ENCODE results near the gene CDK2.

GRCh38 chr12:56021889-56022497, 55.4 kb downstream of the CDK2 start:
- TF ChIP-seq GATA3 (IDR thresholded peaks at IDR 0.05; ENCODE audit: low read depth, low read length) (no peak), GATA2 (IDR thresholded peaks at IDR 0.05; ENCODE audit: low read depth, low read length) (no peak)
